A673 (cell line): ENCODE data around the gene BORCS8.

ENCODE experiments used
- EZH2 ChIP-seq: fragments of 200-600 bp; sonication (generic); IDR thresholded peaks from 2 replicates; pipeline ENCODE4 v1.6.1; 2017; ENCODE audit warnings: borderline replicate concordance, low read depth, mild to moderate bottlenecking, mixed read lengths, antibody characterized with exemption, low read length; ENCODE audit not compliant: poor library complexity, severe bottlenecking
- TF ChIP-seq, protein P1 (sequence below): fragments of 300-800, 200-600 bp; sonication (generic); conservative IDR thresholded peaks from 2 replicates; pipeline ENCODE4 v1.5.1; 2017; ENCODE audit warnings: low read depth, mild to moderate bottlenecking, antibody characterized with exemption, low read length, moderate library complexity, mixed read lengths

DNA sequence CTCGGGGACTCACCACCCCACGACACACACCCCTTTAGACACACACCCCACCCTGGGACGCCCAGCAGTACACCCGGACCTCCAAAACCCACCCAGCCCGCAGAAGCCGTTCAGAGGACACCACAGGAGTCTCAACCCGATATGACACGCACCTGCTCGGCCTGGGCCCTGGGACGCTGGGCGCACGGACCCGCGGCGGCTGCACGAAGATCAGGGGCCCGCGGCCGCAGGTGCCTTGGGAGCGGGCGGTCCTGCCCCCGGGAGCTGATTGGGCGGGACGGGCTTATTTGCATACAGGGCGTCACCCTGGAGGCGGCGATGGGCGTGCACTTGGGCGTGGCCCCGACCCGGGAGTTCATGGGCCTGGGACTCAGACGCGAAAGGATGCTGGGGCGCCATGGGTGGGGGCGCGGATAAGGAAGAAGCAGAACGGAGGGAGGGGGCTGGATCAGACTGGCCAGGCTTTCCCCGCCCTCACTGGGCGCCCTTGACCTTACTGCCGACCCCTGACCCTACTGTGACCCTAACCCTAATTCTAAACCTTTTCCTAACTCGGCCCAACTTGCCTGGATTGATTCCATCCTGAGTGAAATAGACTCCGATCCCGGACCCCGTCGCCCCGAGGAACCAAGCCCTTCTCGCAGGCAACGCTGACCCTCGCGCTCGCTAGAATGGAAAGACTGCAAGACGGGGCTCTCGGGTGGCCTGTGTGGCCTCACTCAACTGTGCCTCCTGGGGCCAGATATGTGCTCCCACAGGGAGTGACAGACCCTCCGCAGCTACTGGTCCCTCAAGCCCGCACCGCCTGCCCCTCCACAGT is 21.7 kb downstream of the BORCS8 start, which contains the start of gene MEF2B:
- TF ChIP-seq, protein P1, sequence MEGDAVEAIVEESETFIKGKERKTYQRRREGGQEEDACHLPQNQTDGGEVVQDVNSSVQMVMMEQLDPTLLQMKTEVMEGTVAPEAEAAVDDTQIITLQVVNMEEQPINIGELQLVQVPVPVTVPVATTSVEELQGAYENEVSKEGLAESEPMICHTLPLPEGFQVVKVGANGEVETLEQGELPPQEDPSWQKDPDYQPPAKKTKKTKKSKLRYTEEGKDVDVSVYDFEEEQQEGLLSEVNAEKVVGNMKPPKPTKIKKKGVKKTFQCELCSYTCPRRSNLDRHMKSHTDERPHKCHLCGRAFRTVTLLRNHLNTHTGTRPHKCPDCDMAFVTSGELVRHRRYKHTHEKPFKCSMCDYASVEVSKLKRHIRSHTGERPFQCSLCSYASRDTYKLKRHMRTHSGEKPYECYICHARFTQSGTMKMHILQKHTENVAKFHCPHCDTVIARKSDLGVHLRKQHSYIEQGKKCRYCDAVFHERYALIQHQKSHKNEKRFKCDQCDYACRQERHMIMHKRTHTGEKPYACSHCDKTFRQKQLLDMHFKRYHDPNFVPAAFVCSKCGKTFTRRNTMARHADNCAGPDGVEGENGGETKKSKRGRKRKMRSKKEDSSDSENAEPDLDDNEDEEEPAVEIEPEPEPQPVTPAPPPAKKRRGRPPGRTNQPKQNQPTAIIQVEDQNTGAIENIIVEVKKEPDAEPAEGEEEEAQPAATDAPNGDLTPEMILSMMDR, result no peak
- TF ChIP-seq EZH2, result no peak
